Measurements from ENCODE around the gene FBXO28.

The FBXO28 gene

GRCh38 chr1:224169718-224170270 lies 55.9 kb downstream of the FBXO28 start:
- no peak overlapping the region for H3K4me3 ChIP-seq (ENCODE audit: low read length)
- H3K36me3 ChIP-seq (ENCODE audit: control insufficient read depth, insufficient read depth, low read length): no peaks in the 10 kb centered on the region
- no peaks in the 10 kb centered on the region for H3K27me3 ChIP-seq (ENCODE audit: control insufficient read depth, insufficient read depth, low read length)
- H3K27ac ChIP-seq (ENCODE audit: low read depth, low read length): no peak overlapping the region
- peaks cover 3% of the 10 kb centered on the region for H3K4me1 ChIP-seq (ENCODE audit: control insufficient read depth, insufficient read depth, low read length)
- H3K9ac ChIP-seq (ENCODE audit: low read length): no peak overlapping the region

GRCh38 chr1:224170343-224170742 lies 56.4 kb downstream of the FBXO28 start:
- Histone ChIP-seq H3K36me3 (ENCODE audit: control insufficient read depth, insufficient read depth, low read length) (no peaks in the 10 kb centered on the region), H3K27ac (ENCODE audit: low read depth, low read length) (no peak overlapping the region), H3K4me3 (ENCODE audit: low read length) (no peak overlapping the region), H3K27me3 (ENCODE audit: control insufficient read depth, insufficient read depth, low read length) (no peaks in the 10 kb centered on the region), H3K9ac (ENCODE audit: low read length) (no peak overlapping the region), H3K4me1 (ENCODE audit: control insufficient read depth, insufficient read depth, low read length) (peaks cover 3% of the 10 kb centered on the region)

DNA sequence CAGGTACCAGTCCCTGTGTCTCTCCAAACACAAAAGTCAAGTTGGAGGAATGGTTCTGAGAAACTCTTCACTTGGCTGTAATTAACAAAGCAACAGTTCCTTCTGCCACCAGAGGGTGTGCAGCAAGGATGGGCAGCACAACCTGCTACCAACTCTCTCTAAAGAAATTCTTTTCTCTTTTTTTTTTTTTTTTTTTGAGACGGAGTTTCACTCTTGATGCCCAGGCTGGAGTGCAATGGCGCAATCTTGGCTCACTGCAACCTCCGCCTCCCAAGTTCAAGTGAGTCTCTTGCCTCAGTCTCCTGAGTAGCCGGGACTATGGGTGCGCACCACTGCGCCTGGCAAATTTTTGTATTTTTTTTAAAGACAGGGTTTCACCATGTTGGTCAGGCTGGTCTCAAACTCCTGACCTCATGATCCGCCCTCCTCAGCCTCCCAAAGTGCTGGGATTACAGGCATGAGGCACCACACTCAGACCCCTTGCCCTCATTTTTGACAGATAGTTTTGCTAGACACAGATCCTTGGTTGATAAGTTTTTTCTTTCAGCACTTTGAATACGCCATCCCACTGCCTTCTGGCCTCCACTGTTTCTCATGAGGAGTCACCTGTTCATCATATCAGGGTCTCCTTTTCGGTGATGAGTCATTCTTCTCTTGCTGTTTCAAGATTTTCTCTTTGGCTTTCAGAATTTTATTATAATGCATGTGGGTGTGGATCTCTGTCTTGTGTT lies 57.0 kb downstream of the FBXO28 start:
- Histone ChIP-seq H3K36me3 (ENCODE audit: control insufficient read depth, insufficient read depth, low read length) (no peaks in the 10 kb centered on the region), H3K4me3 (ENCODE audit: low read length) (no peak overlapping the region), H3K9ac (ENCODE audit: low read length) (no peak overlapping the region), H3K27me3 (ENCODE audit: control insufficient read depth, insufficient read depth, low read length) (no peaks in the 10 kb centered on the region), H3K4me1 (ENCODE audit: control insufficient read depth, insufficient read depth, low read length) (peaks cover 3% of the 10 kb centered on the region), H3K27ac (ENCODE audit: low read depth, low read length) (no peak overlapping the region)

DNA sequence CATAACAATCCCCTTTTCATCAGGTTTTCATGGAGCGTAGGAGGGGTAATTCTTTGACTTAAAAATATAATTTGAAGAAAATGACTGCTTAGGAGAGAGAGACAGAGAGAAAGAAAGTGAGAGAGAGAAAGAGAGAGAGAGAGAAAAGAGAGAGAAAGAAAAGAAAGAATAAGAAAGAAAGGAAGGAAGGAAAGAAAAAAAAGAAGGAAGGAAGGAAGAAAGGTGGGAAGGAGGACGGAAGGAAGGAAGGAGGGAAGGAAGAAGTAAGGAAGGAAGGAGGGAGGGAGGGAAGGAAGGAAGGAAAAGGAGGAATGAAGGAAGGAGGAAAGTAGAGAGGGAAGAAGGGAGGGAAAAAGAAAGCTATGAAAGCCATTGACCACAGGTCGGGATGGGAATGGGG lies 58.3 kb downstream of the FBXO28 start:
- H3K9ac ChIP-seq (ENCODE audit: low read length): no peak overlapping the region
- peaks cover 3% of the 10 kb centered on the region for H3K4me1 ChIP-seq (ENCODE audit: control insufficient read depth, insufficient read depth, low read length)
- no peaks in the 10 kb centered on the region for H3K27me3 ChIP-seq (ENCODE audit: control insufficient read depth, insufficient read depth, low read length)
- H3K27ac ChIP-seq (ENCODE audit: low read depth, low read length): no peak overlapping the region
- no peak overlapping the region for H3K4me3 ChIP-seq (ENCODE audit: low read length)
- no peaks in the 10 kb centered on the region for H3K36me3 ChIP-seq (ENCODE audit: control insufficient read depth, insufficient read depth, low read length)

DNA sequence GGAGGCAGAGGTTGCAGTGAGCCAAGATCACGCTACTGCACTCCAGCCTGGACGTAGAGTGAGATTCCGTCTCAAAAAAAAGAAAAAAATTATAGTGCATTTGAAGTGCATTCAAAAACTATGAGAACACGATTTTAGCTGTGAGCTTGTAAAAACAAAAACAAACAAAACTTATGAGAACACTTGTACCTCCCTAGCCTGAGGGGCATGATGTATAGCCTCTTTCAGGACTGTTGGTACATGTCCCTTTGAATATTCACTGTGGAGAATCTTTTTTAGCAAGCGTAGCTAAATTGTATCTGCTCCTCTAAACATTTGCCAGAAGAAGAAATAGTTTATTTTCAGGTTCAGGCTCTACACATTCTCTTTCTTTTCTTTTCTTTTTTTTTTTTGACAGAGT lies 59.6 kb downstream of the FBXO28 start:
- Histone ChIP-seq H3K36me3 (ENCODE audit: control insufficient read depth, insufficient read depth, low read length) (no peaks in the 10 kb centered on the region), H3K27me3 (ENCODE audit: control insufficient read depth, insufficient read depth, low read length) (no peaks in the 10 kb centered on the region), H3K27ac (ENCODE audit: low read depth, low read length) (no peak overlapping the region), H3K9ac (ENCODE audit: low read length) (no peak overlapping the region), H3K4me3 (ENCODE audit: low read length) (no peak overlapping the region), H3K4me1 (ENCODE audit: control insufficient read depth, insufficient read depth, low read length) (peaks cover 3% of the 10 kb centered on the region)

DNA sequence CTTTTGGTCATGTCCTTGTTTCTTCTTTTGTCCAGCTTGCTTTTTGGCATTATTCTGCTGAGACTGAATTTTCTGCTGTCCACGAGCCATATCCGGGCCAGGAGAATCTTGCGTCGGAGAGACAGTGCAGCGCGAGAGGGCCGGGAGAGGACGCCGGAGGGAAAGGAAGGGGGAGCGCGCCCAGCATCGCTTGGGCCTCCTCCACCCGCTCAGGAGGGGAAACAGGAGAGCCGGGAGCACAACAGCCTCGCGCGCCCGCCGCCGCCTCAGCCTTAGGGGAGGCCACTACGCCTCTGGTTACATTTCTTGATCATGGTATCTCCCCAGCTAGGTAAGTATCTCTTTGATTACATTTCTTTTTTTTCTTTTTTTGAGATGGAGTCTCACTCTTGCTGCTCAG lies 61.7 kb downstream of the FBXO28 start:
- Histone ChIP-seq H3K9ac (ENCODE audit: low read length) (no peak overlapping the region), H3K4me3 (ENCODE audit: low read length) (peak overlapping the region; percentile 19)

GRCh38 chr1:224177356-224177999 lies 63.6 kb downstream of the FBXO28 start:
- peaks cover under 1% of the 10 kb centered on the region for H3K4me1 ChIP-seq (ENCODE audit: control insufficient read depth, insufficient read depth, low read length)
- H3K4me3 ChIP-seq (ENCODE audit: low read length): no peak overlapping the region
- no peak overlapping the region for H3K27ac ChIP-seq (ENCODE audit: low read depth, low read length)
- H3K9ac ChIP-seq (ENCODE audit: low read length): no peak overlapping the region
- no peaks in the 10 kb centered on the region for H3K27me3 ChIP-seq (ENCODE audit: control insufficient read depth, insufficient read depth, low read length)
- no peaks in the 10 kb centered on the region for H3K36me3 ChIP-seq (ENCODE audit: control insufficient read depth, insufficient read depth, low read length)

More for the DNA sequence above, 61.7 kb downstream of the FBXO28 start:
- no peaks in the 10 kb centered on the region for H3K27me3 ChIP-seq (ENCODE audit: control insufficient read depth, insufficient read depth, low read length)
- no peak overlapping the region for H3K27ac ChIP-seq (ENCODE audit: low read depth, low read length)
- H3K36me3 ChIP-seq (ENCODE audit: control insufficient read depth, insufficient read depth, low read length): no peaks in the 10 kb centered on the region
- H3K4me1 ChIP-seq (ENCODE audit: control insufficient read depth, insufficient read depth, low read length): no peaks in the 10 kb centered on the region

DNA sequence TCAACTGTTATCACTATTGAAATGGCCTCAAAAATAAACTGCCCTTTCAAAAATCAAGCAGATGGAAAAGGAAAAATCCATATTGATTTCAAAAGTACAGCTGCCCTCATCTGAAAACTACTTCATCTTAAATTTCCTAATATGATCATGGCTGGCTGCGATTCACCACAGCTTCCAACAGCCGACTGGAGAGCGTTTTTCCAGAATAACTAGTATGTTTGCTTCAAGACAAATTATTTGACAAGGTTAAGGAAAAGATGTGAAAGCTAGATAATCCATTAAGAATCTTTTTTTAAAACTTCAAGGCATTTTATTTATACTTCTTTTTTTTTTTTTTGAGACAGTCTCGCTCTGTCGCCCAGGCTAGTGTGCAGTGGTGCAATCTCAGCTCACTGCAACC lies 65.0 kb downstream of the FBXO28 start:
- Histone ChIP-seq H3K27me3 (ENCODE audit: control insufficient read depth, insufficient read depth, low read length) (no peaks in the 10 kb centered on the region), H3K4me1 (ENCODE audit: control insufficient read depth, insufficient read depth, low read length) (peaks cover 4% of the 10 kb centered on the region), H3K36me3 (ENCODE audit: control insufficient read depth, insufficient read depth, low read length) (no peaks in the 10 kb centered on the region), H3K9ac (ENCODE audit: low read length) (no peak overlapping the region), H3K27ac (ENCODE audit: low read depth, low read length) (no peak overlapping the region), H3K4me3 (ENCODE audit: low read length) (no peak overlapping the region)

- Histone ChIP-seq H3K4me3 (ENCODE audit: low read length) (no peak overlapping the region), H3K4me1 (ENCODE audit: control insufficient read depth, insufficient read depth, low read length) (peaks cover 11% of the 10 kb centered on the region), H3K36me3 (ENCODE audit: control insufficient read depth, insufficient read depth, low read length) (no peaks in the 10 kb centered on the region), H3K27ac (ENCODE audit: low read depth, low read length) (no peak overlapping the region), H3K9ac (ENCODE audit: low read length) (no peak overlapping the region), H3K27me3 (ENCODE audit: control insufficient read depth, insufficient read depth, low read length) (no peaks in the 10 kb centered on the region)
Observed at GRCh38 chr1:224180783-224181452, 67.0 kb downstream of the FBXO28 start.

GRCh38 chr1:224181453-224181810 lies 67.5 kb downstream of the FBXO28 start:
- Histone ChIP-seq H3K4me3 (ENCODE audit: low read length) (no peak overlapping the region), H3K27me3 (ENCODE audit: control insufficient read depth, insufficient read depth, low read length) (no peaks in the 10 kb centered on the region), H3K27ac (ENCODE audit: low read depth, low read length) (no peak overlapping the region), H3K36me3 (ENCODE audit: control insufficient read depth, insufficient read depth, low read length) (no peaks in the 10 kb centered on the region), H3K4me1 (ENCODE audit: control insufficient read depth, insufficient read depth, low read length) (peaks cover 11% of the 10 kb centered on the region), H3K9ac (ENCODE audit: low read length) (no peak overlapping the region)

DNA sequence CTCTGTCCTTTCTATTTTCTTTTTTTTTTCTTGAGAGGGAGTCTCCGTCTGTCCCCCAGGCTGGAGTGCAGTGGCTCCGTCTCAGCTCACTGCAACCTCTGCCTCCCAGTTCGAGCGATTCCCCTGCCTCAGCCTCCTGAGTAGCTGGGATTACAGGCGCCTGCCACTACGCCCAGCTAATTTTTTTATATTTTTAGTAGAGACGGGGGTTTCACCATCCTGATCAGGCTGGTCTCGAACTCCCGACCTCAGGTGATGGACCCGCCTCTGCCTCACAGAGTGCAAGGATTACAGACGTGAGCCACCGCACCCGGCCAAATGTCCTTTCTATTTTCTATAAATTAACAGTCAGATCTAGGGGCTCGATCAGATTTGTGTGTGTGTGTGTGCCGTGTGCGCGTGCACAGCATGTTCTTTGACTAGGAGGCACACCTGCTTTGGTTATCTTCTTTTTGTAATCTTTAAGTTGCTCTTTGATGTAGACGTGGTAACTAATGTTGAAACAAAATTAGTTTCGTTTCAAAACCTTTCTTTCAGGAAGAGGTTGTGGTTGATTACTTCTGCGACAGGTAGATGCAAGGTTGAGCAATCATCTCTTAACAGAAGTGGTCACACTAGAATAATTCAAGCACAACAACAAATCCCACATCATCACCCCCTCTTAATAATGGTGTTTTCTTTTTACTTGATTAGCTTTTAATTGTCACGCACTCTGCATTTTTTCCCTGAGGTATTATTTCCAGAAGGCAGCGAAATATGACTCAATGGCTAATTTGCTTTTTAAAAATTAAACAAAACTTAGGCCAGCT lies 68.3 kb downstream of the FBXO28 start:
- Histone ChIP-seq H3K9ac (ENCODE audit: low read length) (peak overlapping the region; percentile 68), H3K4me1 (ENCODE audit: control insufficient read depth, insufficient read depth, low read length) (peaks cover 11% of the 10 kb centered on the region), H3K27me3 (ENCODE audit: control insufficient read depth, insufficient read depth, low read length) (no peaks in the 10 kb centered on the region), H3K36me3 (ENCODE audit: control insufficient read depth, insufficient read depth, low read length) (no peaks in the 10 kb centered on the region), H3K4me3 (ENCODE audit: low read length) (peak overlapping the region; percentile 80), H3K27ac (ENCODE audit: low read depth, low read length) (peak overlapping the region; percentile 97)
